ENCODE measurements around the gene PIEZO1.

The PIEZO1 gene

GRCh38 chr16:88721815-88722755 lies 62.9 kb downstream of the PIEZO1 start:
- no peak for DNase-seq
- no peak overlapping the region for H3K4me3 ChIP-seq
- H3K4me1 ChIP-seq: no peaks in the 10 kb centered on the region
- intact Hi-C loops (cut with DNase I; ENCODE audit: low total_unique reads): no loop called here
- TF ChIP-seq, protein P1, sequence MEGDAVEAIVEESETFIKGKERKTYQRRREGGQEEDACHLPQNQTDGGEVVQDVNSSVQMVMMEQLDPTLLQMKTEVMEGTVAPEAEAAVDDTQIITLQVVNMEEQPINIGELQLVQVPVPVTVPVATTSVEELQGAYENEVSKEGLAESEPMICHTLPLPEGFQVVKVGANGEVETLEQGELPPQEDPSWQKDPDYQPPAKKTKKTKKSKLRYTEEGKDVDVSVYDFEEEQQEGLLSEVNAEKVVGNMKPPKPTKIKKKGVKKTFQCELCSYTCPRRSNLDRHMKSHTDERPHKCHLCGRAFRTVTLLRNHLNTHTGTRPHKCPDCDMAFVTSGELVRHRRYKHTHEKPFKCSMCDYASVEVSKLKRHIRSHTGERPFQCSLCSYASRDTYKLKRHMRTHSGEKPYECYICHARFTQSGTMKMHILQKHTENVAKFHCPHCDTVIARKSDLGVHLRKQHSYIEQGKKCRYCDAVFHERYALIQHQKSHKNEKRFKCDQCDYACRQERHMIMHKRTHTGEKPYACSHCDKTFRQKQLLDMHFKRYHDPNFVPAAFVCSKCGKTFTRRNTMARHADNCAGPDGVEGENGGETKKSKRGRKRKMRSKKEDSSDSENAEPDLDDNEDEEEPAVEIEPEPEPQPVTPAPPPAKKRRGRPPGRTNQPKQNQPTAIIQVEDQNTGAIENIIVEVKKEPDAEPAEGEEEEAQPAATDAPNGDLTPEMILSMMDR (IDR thresholded peaks at IDR 0.05): no peak
- no peaks in the 10 kb centered on the region for H3K27me3 ChIP-seq
- peaks cover 61 to 100% (median 96%) of the 10 kb centered on the region in 3 donors for H3K36me3 ChIP-seq
- no peak overlapping the region for H3K27ac ChIP-seq
- no peaks in the 10 kb centered on the region for H3K9me3 ChIP-seq

GRCh38 chr16:88721236-88721635 lies 63.8 kb downstream of the PIEZO1 start:
- no peaks in the 10 kb centered on the region for H3K9me3 ChIP-seq
- no peaks in the 10 kb centered on the region for H3K27me3 ChIP-seq
- H3K4me3 ChIP-seq: no peak overlapping the region
- no peaks in the 10 kb centered on the region for H3K4me1 ChIP-seq
- no peak for DNase-seq
- no peak overlapping the region for H3K27ac ChIP-seq
- intact Hi-C loops (cut with DNase I; ENCODE audit: low total_unique reads): no loop called here
- peaks cover 65 to 100% (median 96%) of the 10 kb centered on the region in 3 donors for H3K36me3 ChIP-seq
- TF ChIP-seq, protein P1 (IDR thresholded peaks at IDR 0.05): no peak

DNA sequence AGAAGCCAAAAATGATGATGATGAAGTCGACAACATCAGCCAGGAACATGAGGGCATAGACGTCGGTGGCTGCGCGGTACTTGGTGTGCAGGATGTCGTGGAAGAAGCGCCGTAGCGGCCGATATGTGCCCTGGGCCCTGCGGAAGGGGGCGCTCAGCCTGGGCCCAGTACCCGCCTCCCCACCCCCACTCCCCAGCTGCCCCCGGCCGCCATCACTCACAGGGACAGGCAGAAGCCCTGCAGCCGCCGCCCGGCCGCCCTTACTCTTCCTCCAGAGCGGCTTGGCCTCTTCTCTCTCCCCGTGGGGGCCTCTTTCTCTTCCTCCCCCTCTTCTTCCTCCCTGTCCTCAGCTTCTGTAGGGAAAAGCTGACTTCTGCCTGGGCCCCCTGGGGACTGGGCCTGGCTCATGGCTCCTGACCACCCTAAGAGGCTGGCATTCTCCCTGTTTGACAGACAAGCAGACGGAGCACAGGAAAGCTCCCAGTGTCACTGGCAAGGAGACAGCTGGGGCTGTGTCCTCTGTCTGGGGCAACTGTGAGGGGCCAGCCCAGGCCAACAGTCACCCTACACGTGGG lies 64.5 kb downstream of the PIEZO1 start:
- intact Hi-C loops (cut with DNase I; ENCODE audit: low total_unique reads): no loop called here
- no peak overlapping the region for H3K27ac ChIP-seq
- no peaks in the 10 kb centered on the region for H3K4me1 ChIP-seq
- DNase-seq: no peak
- H3K4me3 ChIP-seq: no peak overlapping the region
- TF ChIP-seq, protein P1 (IDR thresholded peaks at IDR 0.05): no peak
- no peaks in the 10 kb centered on the region for H3K27me3 ChIP-seq
- no peaks in the 10 kb centered on the region for H3K9me3 ChIP-seq
- H3K36me3 ChIP-seq: peaks cover 67 to 100% (median 96%) of the 10 kb centered on the region in 3 donors

- peaks cover 68 to 100% (median 96%) of the 10 kb centered on the region in 3 donors for H3K36me3 ChIP-seq
- H3K4me1 ChIP-seq: no peaks in the 10 kb centered on the region
- no peaks in the 10 kb centered on the region for H3K9me3 ChIP-seq
- TF ChIP-seq, protein P1 (IDR thresholded peaks at IDR 0.05): no peak
- no peaks in the 10 kb centered on the region for H3K27me3 ChIP-seq
- H3K4me3 ChIP-seq: no peak overlapping the region
- intact Hi-C loops (cut with DNase I; ENCODE audit: low total_unique reads): no loop called here
- H3K27ac ChIP-seq: no peak overlapping the region
- no peak for DNase-seq
Measured at GRCh38 chr16:88719933-88720296, 65.1 kb downstream of the PIEZO1 start.

GRCh38 chr16:88719267-88719932 lies 65.6 kb downstream of the PIEZO1 start:
- H3K27ac ChIP-seq: no peak overlapping the region
- TF ChIP-seq, protein P1 (IDR thresholded peaks at IDR 0.05): no peak
- no peaks in the 10 kb centered on the region for H3K4me1 ChIP-seq
- H3K36me3 ChIP-seq: peaks cover 72 to 100% (median 97%) of the 10 kb centered on the region in 3 donors
- H3K27me3 ChIP-seq: no peaks in the 10 kb centered on the region
- H3K4me3 ChIP-seq: no peak overlapping the region
- intact Hi-C loops (cut with DNase I; ENCODE audit: low total_unique reads): no loop called here
- H3K9me3 ChIP-seq: no peaks in the 10 kb centered on the region
- no peak for DNase-seq

Data from tibial artery (tissue), 4 donors.